Activated CD8-positive, alpha-beta T cell treated with anti-CD3 and anti-CD28 coated beads for 36 hours (primary cell): ENCODE measurements around the gene UBE2G2. TPM values are rescaled to one million over a fixed set of nuclear protein-coding genes. Genes with fewer than 3 reads are reported as not detected.

Experiments used
- ATAC-seq: fragments of 200-7000 bp; cut with Tn5 transposase; one replicate; pipeline ENCODE4 v1.10.0; 2021; ENCODE audit warnings: mild to moderate bottlenecking, moderate library complexity
- CTCF ChIA-PET: fragments of 350-600 bp; sonication (Branson Sonifier 250); formaldehyde crosslinking; loops from one replicate; lab custom pipeline; 2021; ENCODE audit warnings: antibody characterized with exemption; lab: Charles Lee
- POLR2A ChIA-PET: fragments of 350-600 bp; sonication (Branson Sonifier 250); formaldehyde crosslinking; loops from one replicate; lab custom pipeline; 2021; ENCODE audit warnings: antibody characterized with exemption; lab: Charles Lee
- DNase-seq: peaks from one replicate; pipeline ENCODE4 v3.0.0-alpha.2; 2020
- H3K27ac Mint-ChIP-seq: one replicate; pipeline ENCODE4 v1.8.0; 2021; ENCODE audit warnings: mild to moderate bottlenecking, mixed read lengths
- H3K27me3 Mint-ChIP-seq: one replicate; pipeline ENCODE4 v1.8.0; 2021; ENCODE audit warnings: mixed read lengths
- H3K36me3 Mint-ChIP-seq: one replicate; pipeline ENCODE4 v1.8.0; 2021; ENCODE audit warnings: low read depth, mixed read lengths
- H3K4me1 Mint-ChIP-seq: one replicate; pipeline ENCODE4 v1.8.0; 2021; ENCODE audit warnings: low read depth, mixed read lengths
- H3K4me3 Mint-ChIP-seq: one replicate; pipeline ENCODE4 v1.8.0; 2021; ENCODE audit warnings: mild to moderate bottlenecking, moderate library complexity, mixed read lengths
- H3K9me3 Mint-ChIP-seq: one replicate; pipeline ENCODE4 v1.8.0; 2021; ENCODE audit warnings: mixed read lengths
- CTCF ChIP-seq: fragments of 200-600 bp; IDR thresholded peaks from one replicate; pipeline ENCODE4 v1.8.0; 2022; ENCODE audit warnings: antibody characterized with exemption, mild to moderate bottlenecking
- intact Hi-C: fragments of 100-400 bp; cut with micrococcal nuclease; formaldehyde crosslinking; loops from one replicate; pipeline ENCODE4 v1.10.0; 2022
- total RNA-seq, 2 experiments: library from RNA; stranded (reverse); gene quantifications; one replicate each; pipeline ENCODE4 v1.2.3, GENCODE V29; 2021

UBE2G2 gene
- total RNA-seq, 2 experiments from 2014 or later: 113 to 115 TPM

DNA sequence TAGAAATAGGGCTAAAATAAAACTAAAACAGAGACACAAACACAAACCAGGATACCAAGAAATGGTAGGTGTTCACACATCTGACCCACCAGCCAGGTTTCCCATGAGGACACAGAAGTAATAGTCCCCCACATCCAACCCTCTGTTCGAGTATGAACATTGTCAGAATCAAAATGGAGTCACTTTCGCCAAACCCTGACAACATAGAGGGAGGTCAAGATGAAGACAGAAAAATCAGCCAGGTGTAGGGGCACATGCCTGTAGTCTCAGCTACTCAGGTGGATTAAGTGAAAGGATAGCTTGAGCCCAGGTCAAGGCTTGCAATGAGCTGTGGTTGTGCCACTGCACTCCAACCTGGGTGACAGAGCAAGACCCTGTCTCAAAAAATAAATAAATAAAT, 3.8 kb downstream of the UBE2G2 start:
- POLR2A ChIA-PET: no interaction called here

DNA sequence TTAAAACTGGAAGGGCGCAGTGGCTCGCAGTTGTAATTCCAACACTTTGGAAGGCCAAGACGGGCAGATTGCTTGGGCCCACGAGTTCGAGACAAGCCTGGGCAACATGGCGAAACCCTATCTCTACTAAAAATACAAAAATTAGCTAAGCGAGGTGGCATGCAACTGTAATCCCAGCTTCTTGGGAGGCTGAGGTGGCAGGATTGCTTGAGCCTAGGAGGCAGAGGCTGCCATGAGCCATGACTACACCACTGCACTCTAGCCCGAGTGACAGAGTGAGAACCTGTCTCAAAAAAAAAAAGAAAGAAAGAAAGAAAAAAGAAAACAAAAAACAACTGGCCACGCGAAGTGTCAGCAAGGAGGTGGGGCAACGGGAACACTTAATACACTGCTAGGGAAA, 6.3 kb downstream of the UBE2G2 start:
- no peaks in the 10 kb centered on the region for H3K27me3 Mint-ChIP-seq
- H3K36me3 Mint-ChIP-seq: peaks cover 65% of the 10 kb centered on the region
- intact Hi-C loops: no loop called here
- no peak overlapping the region for H3K4me3 Mint-ChIP-seq
- H3K9me3 Mint-ChIP-seq: no peaks in the 10 kb centered on the region
- ATAC-seq (no peak), DNase-seq (no peak)
- TF ChIP-seq CTCF: no peak
- peak overlapping the region; percentile 10 for H3K27ac Mint-ChIP-seq
- peaks cover 77% of the 10 kb centered on the region for H3K4me1 Mint-ChIP-seq
- POLR2A ChIA-PET: no interaction called here
- CTCF ChIA-PET: interaction anchor here (2.9 kb wide), 1 partner anchor 9 kb away, joined by 22 read pairs; no protein-coding TSS in a partner anchor

More for the DNA sequence above, 3.8 kb downstream of the UBE2G2 start:
- no peak for TF ChIP-seq CTCF
- Mint-ChIP-seq H3K9me3 (no peaks in the 10 kb centered on the region), H3K4me1 (peaks cover 66% of the 10 kb centered on the region), H3K4me3 (no peak overlapping the region), H3K27ac (no peak overlapping the region), H3K36me3 (peaks cover 60% of the 10 kb centered on the region), H3K27me3 (no peaks in the 10 kb centered on the region)
- intact Hi-C loops: no loop called here
- CTCF ChIA-PET: no interaction called here
- DNase-seq (no peak), ATAC-seq (no peak)

- Mint-ChIP-seq H3K4me3 (no peak overlapping the region), H3K27ac (peak overlapping the region; percentile 48), H3K9me3 (no peaks in the 10 kb centered on the region), H3K27me3 (no peaks in the 10 kb centered on the region), H3K36me3 (peaks cover 53% of the 10 kb centered on the region), H3K4me1 (peaks cover 74% of the 10 kb centered on the region)
- CTCF ChIA-PET: interaction anchor here (0.6 to 2.9 kb wide), 61 partner anchors 8 to 313 kb away, joined by 3 to 35 read pairs (median 4); partner anchors contain the start of genes PTTG1IP, SLX9, SUMO3 and TSPEAR
- POLR2A ChIA-PET: interaction anchor here (0.9 to 1.5 kb wide), 2 partner anchors 8 to 10 kb away, joined by 3 to 5 read pairs; partner anchors contain the start of gene UBE2G2
- no peak for ATAC-seq
- intact Hi-C loops: loop anchor here (5.0 kb wide), 1 partner anchor 281 kb away; no protein-coding TSS in a partner anchor
- DNase-seq: no peak
- TF ChIP-seq CTCF: peak; percentile 47
These were observed 7.8 kb downstream of the UBE2G2 start for GRCh38 chr21:44793592-44794374.

GRCh38 chr21:44792702-44793591, 8.7 kb downstream of the UBE2G2 start:
- POLR2A ChIA-PET: interaction anchor here (0.9 to 1.5 kb wide), 2 partner anchors 9 to 11 kb away, joined by 3 to 5 read pairs; partner anchors contain the start of gene UBE2G2
- intact Hi-C loops: loop anchor here (5.0 kb wide), 1 partner anchor 281 kb away; no protein-coding TSS in a partner anchor
- CTCF ChIA-PET: interaction anchor here (0.6 to 2.9 kb wide), 61 partner anchors 8 to 312 kb away, joined by 3 to 35 read pairs (median 4); partner anchors contain the start of genes PTTG1IP, SLX9, SUMO3 and TSPEAR
- Mint-ChIP-seq H3K4me3 (no peak overlapping the region), H3K27ac (peak overlapping the region; percentile 48), H3K36me3 (peaks cover 46% of the 10 kb centered on the region), H3K9me3 (no peaks in the 10 kb centered on the region), H3K27me3 (no peaks in the 10 kb centered on the region), H3K4me1 (peaks cover 67% of the 10 kb centered on the region)
- ATAC-seq: peak; percentile 98
- peak; percentile 56 for DNase-seq
- peak; percentile 80 for TF ChIP-seq CTCF
